GM12865 (cell line): Measurements from ENCODE around the gene MCM10.
A peak's percentile ranks its signal among the peaks of the same experiment; 100 is the strongest.

Source experiments
- DNase-seq: peaks from one replicate; pipeline ENCODE4 v3.0.0; 2010; ENCODE audit warnings: low read depth
- H3K4me3 ChIP-seq: 2 replicates; pipeline ENCODE4 v1.5.1; 2011; ENCODE audit warnings: mild to moderate bottlenecking, low read depth, low read length, control low read depth
- TF ChIP-seq, protein P1 (sequence below): IDR thresholded peaks from 2 replicates; pipeline ENCODE4 v1.5.1; 2011; ENCODE audit warnings: low read length, control low read depth, low read depth, inconsistent platforms; ENCODE audit not compliant: insufficient read depth; ENCODE audit errors: missing control alignments

MCM10 gene

DNA sequence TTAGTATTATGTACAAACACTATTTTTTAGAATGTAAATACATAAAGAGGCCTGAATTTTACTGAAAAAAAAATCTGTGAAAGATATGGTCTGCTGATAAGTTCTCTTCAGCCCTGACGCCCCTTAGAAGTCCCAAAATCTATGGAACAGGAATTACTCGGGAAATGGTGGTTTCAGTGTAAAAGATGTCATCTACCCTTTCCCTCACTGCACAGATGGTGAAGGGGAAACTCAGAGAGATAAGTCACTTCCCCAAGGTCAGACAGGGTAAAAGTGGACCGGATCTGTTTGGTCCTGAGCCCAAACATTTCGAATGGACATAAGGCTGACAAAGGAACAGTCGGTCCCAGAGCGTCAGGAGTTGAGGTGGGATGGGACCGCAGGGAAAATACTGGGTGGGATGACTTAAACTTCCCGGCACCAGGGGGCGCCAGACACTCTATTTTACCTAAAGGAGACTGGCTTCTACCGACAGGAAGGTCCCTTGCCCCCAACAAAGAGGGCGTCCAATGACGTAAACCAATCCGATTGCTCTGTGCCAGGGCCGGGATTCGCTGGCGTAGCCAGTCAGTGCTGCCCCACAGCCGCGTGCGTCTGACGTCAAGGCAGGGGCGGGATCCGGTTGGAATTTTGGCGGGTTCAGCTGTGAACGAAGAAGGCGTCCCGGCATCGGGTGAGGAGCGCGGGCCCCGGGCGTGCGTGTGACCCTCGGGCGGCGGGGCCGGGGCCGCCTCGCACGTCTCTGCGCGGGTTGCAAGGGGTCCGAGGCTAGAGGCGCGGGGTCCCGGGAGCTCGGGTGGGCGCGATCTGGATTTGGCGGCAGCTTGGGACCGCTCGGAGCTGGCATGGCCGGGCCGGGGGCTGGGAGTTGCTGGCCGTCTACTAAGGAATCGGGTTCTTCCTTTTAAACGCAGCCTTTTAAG, at the start of gene MCM10:
Gene MCM10, plus strand, starts transcription at position 625 of the 923 bp plus-strand sequence. CDS start 2,645 bp downstream, outside the sequence.
- H3K4me3 ChIP-seq = peak within 1 kb of the TSS; percentile 91
- TF ChIP-seq, protein P1, sequence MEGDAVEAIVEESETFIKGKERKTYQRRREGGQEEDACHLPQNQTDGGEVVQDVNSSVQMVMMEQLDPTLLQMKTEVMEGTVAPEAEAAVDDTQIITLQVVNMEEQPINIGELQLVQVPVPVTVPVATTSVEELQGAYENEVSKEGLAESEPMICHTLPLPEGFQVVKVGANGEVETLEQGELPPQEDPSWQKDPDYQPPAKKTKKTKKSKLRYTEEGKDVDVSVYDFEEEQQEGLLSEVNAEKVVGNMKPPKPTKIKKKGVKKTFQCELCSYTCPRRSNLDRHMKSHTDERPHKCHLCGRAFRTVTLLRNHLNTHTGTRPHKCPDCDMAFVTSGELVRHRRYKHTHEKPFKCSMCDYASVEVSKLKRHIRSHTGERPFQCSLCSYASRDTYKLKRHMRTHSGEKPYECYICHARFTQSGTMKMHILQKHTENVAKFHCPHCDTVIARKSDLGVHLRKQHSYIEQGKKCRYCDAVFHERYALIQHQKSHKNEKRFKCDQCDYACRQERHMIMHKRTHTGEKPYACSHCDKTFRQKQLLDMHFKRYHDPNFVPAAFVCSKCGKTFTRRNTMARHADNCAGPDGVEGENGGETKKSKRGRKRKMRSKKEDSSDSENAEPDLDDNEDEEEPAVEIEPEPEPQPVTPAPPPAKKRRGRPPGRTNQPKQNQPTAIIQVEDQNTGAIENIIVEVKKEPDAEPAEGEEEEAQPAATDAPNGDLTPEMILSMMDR = peak; percentile 76
- peak; percentile 99 for DNase-seq

DNA sequence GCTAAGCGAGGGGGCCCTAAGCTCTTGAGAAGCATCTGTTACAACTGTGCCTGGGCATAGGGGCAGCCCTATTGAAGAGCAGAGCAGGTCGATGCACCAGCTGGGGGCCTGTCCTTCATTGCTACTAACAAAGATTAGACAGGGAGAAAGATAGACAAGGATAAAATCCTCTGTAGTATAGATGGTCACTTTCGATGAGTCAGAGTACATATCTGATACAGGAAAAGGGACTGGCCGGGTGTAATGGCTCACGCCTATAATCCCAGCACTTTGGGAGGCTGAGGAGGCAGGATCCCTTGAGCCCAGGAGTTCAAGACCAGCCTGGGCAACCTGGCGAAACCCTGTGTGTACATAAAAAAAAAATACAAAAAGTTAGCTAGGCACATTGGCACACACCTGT, 47.8 kb upstream of the MCM10 start:
- H3K4me3 ChIP-seq = no peak overlapping the region
- TF ChIP-seq, protein P1 = no peak
- DNase-seq = no peak

DNA sequence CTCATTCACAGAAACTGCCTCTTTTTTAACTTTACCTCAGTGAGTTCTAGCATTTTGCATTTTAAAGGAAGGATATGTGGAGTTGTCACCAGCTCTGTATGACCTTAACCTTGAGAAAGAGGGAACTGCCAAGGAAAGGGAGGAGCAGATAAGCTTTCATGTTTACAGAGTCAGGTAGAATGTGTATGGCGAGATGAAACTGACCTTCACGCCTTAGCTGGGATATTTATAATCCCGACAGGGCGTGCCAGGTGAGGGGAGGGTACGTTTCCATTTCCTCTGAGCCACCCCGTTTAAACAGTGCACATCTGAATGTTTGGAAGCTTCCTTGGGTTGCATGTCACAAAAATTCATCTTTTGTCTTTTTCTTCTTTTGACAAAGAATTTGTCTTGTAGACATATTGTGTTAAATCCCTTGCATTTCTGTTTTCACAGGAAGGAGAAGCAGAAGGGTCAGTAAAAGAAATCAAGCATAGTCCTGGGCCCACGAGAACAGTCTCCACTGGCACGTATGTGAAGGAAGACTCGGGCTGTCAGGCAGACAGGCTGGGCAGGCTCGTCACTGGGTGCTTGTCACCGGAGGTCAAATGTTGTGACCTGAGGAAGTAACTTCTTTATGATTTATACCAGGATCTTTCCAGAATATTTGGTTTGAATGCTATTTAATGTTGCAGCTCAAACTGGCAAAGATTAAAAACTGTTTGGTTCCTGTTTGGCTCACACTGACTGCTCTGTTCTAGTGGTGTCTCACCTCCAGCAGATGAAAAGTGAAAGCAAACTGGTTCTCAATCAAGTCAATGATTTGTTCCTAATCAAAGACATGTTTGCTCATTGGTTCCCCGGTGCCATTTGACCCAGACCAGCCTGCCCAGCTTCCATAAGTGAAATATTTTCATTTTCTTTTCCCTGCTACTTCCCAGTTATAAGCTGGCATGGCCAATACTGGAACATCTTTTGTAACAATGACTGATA, 45.2 kb upstream of the MCM10 start:
- H3K4me3 ChIP-seq = peak overlapping the region; percentile 46
- peak; percentile 46 for DNase-seq
- TF ChIP-seq, protein P1 = no peak

DNA sequence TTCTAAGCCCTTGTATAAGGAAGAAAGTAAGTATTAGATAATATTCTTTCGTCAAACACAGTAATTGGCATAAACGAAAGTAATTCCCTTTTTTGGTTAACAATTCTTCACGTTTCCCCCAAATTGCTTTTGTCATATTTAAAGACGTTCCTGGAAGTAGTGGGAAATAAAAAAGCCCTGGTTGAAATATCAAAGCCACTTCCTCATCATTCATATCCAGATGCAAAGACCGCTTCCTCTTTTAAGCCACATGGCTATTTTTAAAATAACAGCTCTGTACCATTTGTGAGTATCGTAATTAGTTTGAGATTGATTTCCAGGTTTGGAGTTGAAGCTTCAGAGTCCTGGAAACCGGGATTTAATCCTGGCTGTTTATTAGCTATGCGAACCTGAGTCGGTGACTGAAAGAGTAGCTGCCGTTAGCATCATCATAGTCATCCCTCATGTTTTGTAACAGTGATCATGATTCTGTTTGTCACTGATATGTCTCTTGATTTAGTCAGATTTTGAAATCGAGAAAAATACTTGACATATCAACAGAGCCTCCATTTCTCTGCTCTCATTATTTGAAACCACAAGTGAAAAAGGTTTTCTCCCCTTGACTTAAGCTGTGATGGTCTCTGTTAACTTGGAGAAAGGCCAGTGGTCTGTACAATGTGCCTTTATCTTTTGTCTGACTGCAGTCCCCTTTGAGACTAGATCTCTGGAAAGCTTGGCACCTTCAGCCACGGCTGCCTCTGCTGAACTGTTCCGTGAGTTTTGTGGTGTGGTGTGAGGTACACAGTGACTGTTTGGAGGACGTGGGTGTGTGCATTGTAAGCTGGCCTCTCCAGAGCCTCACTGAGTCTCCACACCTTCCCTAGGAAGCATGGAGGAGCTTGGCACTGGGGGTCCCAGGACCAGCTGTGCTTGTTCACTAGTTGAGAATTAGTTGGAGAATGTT, 43.2 kb upstream of the MCM10 start:
- H3K4me3 ChIP-seq = no peak overlapping the region
- TF ChIP-seq, protein P1 = no peak
- DNase-seq = peak; percentile 19

DNA sequence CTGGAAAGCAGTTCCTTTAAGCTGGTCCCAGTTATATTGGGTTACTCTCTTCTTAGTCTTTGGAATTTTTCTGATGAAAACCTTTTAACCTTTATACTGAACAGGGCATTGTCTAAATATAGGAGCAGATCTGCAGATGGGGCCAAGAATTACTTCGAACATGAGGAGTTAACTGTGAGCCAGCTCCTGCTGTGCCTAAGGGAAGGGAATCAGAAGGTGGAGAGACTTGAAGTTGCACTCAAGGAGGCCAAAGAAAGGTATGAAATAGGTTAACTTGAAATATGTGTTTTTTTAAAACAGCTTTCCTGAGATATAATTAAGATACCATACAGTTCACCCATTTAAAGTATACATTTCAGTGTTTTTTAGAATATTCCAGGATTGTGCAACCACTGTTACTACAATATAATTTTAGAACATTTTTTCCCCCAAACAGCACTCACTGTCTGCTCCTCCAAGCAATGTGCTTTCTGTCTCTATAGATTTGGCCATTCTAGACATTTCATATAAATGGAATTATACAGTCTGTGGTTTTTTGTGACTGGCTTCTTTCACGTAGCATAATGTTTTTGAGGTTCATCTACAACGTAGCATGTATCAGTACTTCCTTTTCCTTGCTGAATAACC, 42.5 kb upstream of the MCM10 start:
- no peak for DNase-seq
- no peak overlapping the region for H3K4me3 ChIP-seq
- TF ChIP-seq, protein P1 = no peak
